Heart left ventricle (tissue), 13 donors: ENCODE results near the gene TMEM82.

ENCODE experiments used
- POLR2A ChIP-seq, 2 donors: fragments of 450-650 bp; IDR thresholded peaks; one replicate each; pipeline ENCODE4 v1.6.1; 2017; ENCODE audit warnings: antibody characterized with exemption in 2 of 2, mild to moderate bottlenecking in 2 of 2, moderate library complexity in 2 of 2
- TF ChIP-seq, protein P1 (sequence below), 12 donors: fragments of 200-600 bp; sonication (generic) in 4 of 12; IDR thresholded peaks; one replicate each; pipeline versions ENCODE4 v1.5.0 to v1.8.0; 2018 to 2022; ENCODE audit warnings: antibody characterized with exemption in 12 of 12, mild to moderate bottlenecking in 5 of 12
- donor health status: ischemic (EF 13 %, LVEDD 7.1; RV severe dilation, severe dysfunction).
- donor health status: DM: no; HTN: yes; CAD: no.
- donor health status: DM: no; HTN: no; CAD: no.
- donor health status: ischemic (EF 25% LVEDD 6.9; RV normal size, moderate dysfunction).
- donor health status: ischemic (EF 25% LVEDD 5.7; RV mildly dilated, moderate dysfunction).
- donor health status: ischemic (EF 35%, LVEDD 5.7; RV mildly dilated, moderate dysfunction).
- donor health status: nonischemic (EF 11% LVEDD 7.7; RV severe dilation, severe dysfunction).
- donor health status: DM: yes; HTN: yes; CAD: no.
- donor health status: PGD.
- donor health status: ischemic (EF 29% LVEDD 5.4; RV normal size, mild dysfunction).
- donor health status: nonischemic (EF 23%, LVEDD 6.1; RV moderate dilation, normal function).

DNA sequence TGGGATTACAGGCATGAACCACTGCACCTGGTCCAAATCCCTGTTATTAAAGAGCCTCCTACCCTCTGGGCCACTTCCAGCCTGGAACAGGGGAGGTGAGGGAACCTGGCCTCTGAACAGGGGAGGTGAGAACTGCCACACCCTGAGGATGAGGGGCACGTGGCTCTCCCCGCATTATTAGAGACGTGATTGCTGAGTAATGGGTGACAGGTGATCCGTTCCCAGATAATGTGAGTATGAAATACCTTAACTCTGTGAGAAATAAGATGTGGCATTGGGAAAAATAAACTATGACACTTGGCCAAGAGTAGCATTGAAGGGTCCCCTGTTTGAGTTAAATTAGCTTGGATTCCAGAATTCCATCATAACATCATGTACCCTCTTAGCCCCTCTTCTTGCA, 19.9 kb upstream of the TMEM82 start:
- TF ChIP-seq, protein P1, sequence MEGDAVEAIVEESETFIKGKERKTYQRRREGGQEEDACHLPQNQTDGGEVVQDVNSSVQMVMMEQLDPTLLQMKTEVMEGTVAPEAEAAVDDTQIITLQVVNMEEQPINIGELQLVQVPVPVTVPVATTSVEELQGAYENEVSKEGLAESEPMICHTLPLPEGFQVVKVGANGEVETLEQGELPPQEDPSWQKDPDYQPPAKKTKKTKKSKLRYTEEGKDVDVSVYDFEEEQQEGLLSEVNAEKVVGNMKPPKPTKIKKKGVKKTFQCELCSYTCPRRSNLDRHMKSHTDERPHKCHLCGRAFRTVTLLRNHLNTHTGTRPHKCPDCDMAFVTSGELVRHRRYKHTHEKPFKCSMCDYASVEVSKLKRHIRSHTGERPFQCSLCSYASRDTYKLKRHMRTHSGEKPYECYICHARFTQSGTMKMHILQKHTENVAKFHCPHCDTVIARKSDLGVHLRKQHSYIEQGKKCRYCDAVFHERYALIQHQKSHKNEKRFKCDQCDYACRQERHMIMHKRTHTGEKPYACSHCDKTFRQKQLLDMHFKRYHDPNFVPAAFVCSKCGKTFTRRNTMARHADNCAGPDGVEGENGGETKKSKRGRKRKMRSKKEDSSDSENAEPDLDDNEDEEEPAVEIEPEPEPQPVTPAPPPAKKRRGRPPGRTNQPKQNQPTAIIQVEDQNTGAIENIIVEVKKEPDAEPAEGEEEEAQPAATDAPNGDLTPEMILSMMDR (IDR thresholded peaks at IDR 0.05) = no peak
- no peak for TF ChIP-seq POLR2A (IDR thresholded peaks at IDR 0.05)
